Activated naive CD4-positive, alpha-beta T cell treated with anti-CD3 and anti-CD28 coated beads, Interleukin-2, amount 50 U/mL, for 16 hours (primary cell): Measurements from ENCODE around the gene KIF26B.
"Not testable (repeated sequence)": the region's sequence is repeated elsewhere in the genome, so short reads cannot be mapped to it uniquely, and the experiment has no call there.

Experiments used
- DNase-seq: peaks from one replicate; pipeline ENCODE4 v3.0.0-alpha.2; 2020

Gene KIF26B

DNA sequence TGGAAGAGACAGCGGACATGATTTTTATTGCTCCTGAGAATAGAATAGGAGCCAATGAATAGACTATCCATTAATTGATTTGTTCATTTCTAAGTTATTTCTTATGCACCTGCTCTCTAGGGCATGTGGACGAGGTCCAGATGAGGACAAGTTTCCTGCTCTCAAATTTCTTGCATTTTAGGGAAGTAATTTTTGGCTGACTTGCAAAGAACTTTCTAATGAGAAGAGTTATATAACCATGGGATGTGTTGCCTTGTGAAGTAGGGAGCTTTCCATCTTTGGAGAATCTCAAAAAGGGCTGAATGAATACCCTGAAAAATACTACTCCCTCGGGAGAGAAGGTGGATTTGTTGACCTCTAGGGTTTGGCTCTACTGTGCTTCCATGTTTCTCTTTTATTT, 243.0 kb downstream of the KIF26B start:
- DNase-seq = no peak

GRCh38 chr1:245398180-245398579, 243.4 kb downstream of the KIF26B start:
- no peak for DNase-seq

- no peak for DNase-seq
These were observed 247.2 kb downstream of the KIF26B start for GRCh38 chr1:245401881-245402587.

DNA sequence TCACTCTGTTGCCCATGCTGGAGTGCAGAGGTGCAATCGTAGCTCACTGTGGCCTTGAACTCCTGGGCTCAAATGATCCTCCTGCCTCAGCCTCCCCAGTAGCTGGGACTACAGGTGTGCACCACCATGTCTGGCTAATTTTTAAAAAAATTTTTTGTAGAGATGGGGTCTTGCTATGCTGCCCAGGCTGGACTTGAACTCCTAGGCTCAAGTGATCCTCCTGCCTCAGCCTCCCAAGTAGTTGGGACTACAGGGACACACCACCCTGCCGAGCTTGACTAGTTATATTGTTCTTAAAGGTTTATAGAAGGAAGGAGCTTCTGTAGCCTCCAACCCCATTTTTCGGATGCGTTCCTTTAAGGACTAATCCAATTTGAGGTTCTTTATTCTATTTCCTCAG, 248.2 kb downstream of the KIF26B start:
- not testable (repeated sequence) for DNase-seq

DNA sequence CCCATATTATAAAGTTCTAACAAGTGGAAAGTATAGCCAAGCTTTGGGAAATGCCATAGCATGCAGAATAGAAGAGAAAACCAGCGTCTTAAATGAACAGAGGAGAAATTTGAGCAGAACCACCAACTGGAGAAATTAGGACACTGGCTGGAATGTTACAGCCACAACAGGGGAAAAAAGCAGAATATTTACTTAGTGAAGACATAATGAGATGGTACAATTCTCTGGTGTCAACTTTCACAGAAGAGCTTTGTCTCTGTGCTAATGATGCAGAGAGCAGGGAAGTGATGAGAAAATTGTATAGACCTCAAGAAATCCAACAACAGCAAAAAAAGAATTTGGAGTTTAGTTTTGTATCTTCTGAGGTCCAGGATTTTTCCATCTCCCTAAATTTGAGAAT, 249.7 kb downstream of the KIF26B start:
- no peak for DNase-seq

DNA sequence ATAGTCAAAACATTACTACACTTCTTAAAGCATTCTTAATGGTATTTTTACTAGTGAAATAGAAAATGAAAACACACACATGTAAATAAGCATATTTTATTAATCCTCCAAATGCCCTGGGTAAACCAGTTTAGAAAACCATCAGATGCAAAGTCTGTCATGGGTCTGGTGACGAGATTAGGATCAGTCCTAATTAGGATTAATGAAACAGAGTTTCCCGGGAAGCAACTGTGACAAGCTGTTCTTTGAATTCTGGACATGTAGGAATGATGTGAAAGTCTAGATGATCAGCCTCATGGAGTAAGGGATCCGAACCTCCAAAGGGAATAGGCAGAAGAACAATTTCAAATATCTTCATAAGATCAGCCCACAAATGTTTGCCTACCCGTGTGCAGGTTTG, 250.2 kb downstream of the KIF26B start:
- DNase-seq = no peak

DNA sequence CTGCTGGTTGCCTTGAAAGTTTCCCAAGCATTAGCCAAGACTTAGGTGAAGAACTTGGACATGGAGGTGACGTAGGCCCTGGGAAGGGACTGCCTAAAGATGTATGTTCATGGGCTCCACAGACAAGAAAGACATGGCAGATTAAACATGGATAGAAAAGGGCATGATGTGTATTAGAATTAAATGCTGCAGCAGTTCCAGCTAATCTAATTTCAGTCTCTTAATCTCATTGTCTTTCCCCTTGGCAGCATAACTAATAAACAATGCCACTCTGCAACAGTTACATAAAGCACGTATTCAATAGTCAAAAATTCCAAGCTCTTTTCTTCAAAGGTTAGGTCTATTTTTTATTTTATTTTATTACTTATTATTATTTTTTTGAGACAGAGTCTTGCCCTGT, 251.6 kb downstream of the KIF26B start:
- no peak for DNase-seq

- DNase-seq = no peak
These were observed 253.2 kb downstream of the KIF26B start for GRCh38 chr1:245407983-245408382.

GRCh38 chr1:245409341-245410195, 254.8 kb downstream of the KIF26B start:
- DNase-seq = no peak

- no peak for DNase-seq
These were observed 256.7 kb downstream of the KIF26B start for GRCh38 chr1:245411245-245412036.

- DNase-seq = no peak
These were observed 257.5 kb downstream of the KIF26B start for GRCh38 chr1:245412306-245412705.

- DNase-seq = no peak
These were observed 262.0 kb downstream of the KIF26B start for GRCh38 chr1:245416781-245417180.

DNA sequence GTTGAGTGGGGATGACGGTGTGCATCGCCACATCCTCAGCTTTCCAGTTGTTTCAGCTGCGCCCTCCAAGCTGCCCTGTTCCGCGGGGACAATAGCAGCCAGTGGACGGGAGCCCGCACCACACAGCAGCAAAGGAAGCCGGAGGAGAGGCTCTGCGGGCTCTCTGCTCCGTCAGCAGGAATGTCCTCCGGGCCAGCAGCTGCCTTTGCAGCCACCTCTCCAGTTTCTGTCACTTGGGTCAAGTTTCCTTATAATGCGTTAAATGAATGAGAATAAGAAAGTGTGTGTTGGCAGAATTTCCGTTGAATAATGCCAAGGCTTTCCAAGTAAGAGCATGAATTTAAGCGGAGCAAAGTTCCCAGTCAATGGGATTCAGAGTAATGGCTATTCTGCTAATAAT, 263.3 kb downstream of the KIF26B start:
- no peak for DNase-seq

DNA sequence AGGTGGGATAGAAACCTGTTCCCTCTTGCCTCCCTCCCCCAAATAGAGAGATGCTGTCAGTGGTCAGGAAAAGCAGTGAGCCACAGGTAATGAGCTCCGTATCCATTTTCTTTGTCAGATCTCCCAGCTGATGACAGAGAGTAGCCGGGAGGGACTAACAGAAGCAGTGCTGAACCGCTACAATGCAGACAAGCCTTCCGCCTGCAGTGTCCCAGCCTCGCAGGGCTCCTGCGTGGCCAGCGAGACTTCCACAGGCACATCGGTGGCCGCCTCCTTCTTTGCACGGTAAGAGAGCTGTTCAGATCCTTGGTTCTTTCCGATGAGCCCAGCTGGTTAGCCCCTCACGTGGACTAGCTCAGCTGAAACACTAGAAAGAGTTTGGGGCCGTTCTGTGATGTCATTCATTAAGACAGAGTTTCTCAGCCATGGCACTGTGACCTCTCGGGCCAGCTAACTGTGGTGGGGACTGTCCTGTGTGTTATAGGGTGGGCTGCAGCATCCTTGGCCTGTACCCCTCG, 264.7 kb downstream of the KIF26B start:
- DNase-seq = no peak

- no peak for DNase-seq
These were observed 265.2 kb downstream of the KIF26B start for GRCh38 chr1:245419989-245420388.

- no peak for DNase-seq
These were observed 266.1 kb downstream of the KIF26B start for GRCh38 chr1:245420926-245421325.

DNA sequence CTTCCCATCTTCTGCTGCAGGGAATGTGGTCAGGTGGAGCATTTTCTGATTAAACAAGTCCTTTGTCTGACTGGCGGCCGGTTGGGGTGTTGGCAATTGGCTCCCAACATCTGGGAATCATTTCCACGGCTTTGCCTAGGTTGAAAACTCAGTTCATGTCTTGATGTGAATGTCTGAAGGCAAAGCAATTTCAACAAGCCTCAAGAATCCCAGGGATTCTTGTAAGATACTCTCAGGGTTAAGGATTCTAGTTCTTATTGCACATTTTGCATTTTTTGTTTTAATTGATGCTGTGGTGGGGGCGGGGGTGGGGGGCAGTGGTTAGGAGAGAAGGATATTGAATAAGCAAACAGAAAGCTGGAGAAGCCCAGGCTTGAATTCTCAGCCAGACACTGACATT, 273.9 kb downstream of the KIF26B start:
- no peak for DNase-seq

DNA sequence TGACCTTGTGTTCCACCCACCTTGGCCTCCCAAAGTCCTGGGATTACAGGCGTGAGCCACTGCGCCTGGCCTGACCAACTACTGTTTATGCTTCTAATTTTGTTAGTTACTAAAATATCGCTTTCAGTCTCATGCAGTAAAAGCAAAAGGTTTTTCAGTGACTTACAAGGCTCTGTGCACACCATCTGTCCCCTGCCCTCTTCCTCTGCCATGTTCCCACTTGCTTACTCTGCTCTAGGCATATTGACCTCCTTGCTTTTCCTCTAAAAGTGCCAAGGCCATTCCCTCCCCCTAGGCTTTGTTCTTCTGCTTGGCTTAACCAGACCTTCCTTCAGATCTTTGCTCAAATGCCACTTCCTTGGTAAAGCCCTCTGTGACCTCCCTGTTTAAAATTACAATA, 276.9 kb downstream of the KIF26B start:
- DNase-seq = no peak

DNA sequence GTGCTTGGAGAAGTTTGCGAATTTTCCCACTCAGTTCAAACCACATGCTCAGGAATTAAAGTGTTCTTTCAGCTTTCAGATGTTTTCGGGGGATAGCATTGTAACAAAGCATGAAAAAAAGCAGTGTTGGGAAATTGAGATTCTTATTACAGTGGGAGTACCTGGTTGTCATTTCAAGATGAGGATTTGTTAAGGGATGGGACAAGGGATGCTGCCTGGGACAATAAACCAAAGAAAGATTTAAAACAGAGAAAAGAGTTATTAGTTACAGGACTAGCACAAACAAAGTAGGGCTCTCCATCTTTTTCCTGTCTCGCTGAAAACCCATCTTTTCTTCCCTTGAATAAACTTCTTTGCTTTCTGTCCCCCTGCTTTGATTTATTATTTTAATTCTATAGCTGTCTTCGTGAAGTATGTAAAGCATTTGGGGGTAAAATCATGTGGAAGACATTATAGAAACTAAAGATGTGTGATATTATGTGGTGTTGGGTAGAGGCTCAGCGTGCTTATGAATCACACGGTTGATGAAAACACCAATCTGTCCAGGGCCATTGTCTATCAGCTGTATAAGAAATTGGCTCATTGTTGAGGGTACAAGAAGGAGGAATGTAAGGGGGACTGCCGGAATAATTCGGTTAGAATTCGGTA, 277.6 kb downstream of the KIF26B start:
- no peak for DNase-seq

DNA sequence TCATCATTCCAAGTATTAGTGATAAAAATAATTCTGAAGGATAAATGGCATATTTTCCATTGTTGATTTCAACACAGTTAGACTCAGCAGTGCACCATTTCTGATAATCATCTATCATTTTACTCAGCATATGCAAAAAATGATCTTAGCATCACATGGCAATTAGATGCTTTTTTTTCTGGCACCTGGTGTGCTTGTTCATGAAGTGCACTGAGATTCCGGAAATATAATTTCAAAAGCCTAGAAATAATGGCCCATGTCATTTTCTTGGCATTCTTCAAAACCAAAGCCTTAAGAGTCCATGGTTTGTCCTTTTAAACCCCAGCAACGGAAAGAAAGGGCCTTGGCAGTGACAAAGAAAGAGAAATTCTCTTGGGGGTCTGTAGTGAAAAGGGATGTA, 278.8 kb downstream of the KIF26B start:
- no peak for DNase-seq

DNA sequence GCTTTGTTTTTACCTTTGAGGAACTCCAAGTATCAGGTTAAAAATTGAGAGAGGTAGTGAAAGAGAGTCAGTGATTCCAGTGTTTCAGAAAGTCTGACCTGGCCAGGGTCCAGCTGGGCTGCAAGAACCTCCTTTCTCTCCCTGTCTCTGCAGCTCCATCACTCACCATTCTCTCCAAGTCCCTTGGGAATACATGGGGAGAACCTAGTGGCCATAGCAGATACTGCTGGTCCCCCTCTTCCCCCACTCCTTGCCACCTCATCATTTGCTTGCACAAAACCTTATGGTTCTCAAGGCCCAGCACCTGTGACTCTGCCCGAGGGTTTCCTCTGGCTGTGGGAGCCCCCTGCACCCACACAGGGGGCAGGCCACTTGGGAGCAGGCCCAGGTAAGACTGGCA, 279.5 kb downstream of the KIF26B start:
- DNase-seq = no peak

GRCh38 chr1:245436407-245436806, 281.6 kb downstream of the KIF26B start:
- no peak for DNase-seq
